ENCODE results near the gene TMC8. TPM values are rescaled to one million over a fixed set of nuclear protein-coding genes. Genes with fewer than 3 reads are reported as not detected.

TMC8 gene
- polyA plus RNA-seq, 1 of the 3 experiments (the other 2 are of a cell fraction): 0.18 TPM

- no peak for TF ChIP-seq TAF1 (IDR thresholded peaks at IDR 0.05; ENCODE audit: borderline replicate concordance, low read depth, low read length)
- TF ChIP-seq CHD2 (IDR thresholded peaks at IDR 0.05; ENCODE audit: low read length, partially characterized antibody): no peak
- TF ChIP-seq MAX (IDR thresholded peaks at IDR 0.05; ENCODE audit: low read depth): no peak
- TF ChIP-seq MXI1 (IDR thresholded peaks at IDR 0.05; ENCODE audit: low read depth, low read length): no peak
- TF ChIP-seq JUND (IDR thresholded peaks at IDR 0.05): no peak
- no peak for TF ChIP-seq POLR2AphosphoS5 (IDR thresholded peaks at IDR 0.05; ENCODE audit: low read depth, low read length)
- no peak for TF ChIP-seq CTCF (IDR thresholded peaks at IDR 0.05)
- no peak for TF ChIP-seq TEAD4 (IDR thresholded peaks at IDR 0.05; ENCODE audit: borderline replicate concordance, insufficient read depth)
- no peak for TF ChIP-seq NFIC (IDR thresholded peaks at IDR 0.05; ENCODE audit: borderline replicate concordance)
- no peak for TF ChIP-seq GABPA (IDR thresholded peaks at IDR 0.05; ENCODE audit: low read depth)
- no peak for TF ChIP-seq YY1 (IDR thresholded peaks at IDR 0.05; ENCODE audit: low read depth)
- no peak for TF ChIP-seq FOXM1 (IDR thresholded peaks at IDR 0.05; ENCODE audit: low read depth)
- no peak for TF ChIP-seq SMC3 (IDR thresholded peaks at IDR 0.05; ENCODE audit: low read depth, low read length)
- no peak for TF ChIP-seq RCOR1 (IDR thresholded peaks at IDR 0.05; ENCODE audit: low read length)
- TF ChIP-seq MEF2A (IDR thresholded peaks at IDR 0.05; ENCODE audit: borderline replicate concordance, low read depth): no peak
- no peak for TF ChIP-seq SIN3A (IDR thresholded peaks at IDR 0.05; ENCODE audit: borderline replicate concordance, low read depth, low read length)
- TF ChIP-seq RXRA (IDR thresholded peaks at IDR 0.05; ENCODE audit: borderline replicate concordance, low read depth): no peak
- no peak for TF ChIP-seq ELF1 (IDR thresholded peaks at IDR 0.05)
- no peak for TF ChIP-seq NRF1 (IDR thresholded peaks at IDR 0.05; ENCODE audit: low read depth, low read length)
- no peak for TF ChIP-seq FOSL2 (IDR thresholded peaks at IDR 0.05; ENCODE audit: borderline replicate concordance, low read depth)
- peaks cover 12% of the 10 kb centered on the region for H3F3A ChIP-seq (replicated peaks; ENCODE audit: insufficient read depth)
- ChIA-PET POLR2A (no interaction called here), CTCF (interaction anchor here (0.7 to 1.8 kb wide), 6 partner anchors 9 to 85 kb away, joined by 3 to 7 read pairs (median 4); no protein-coding TSS in a partner anchor)
- no peaks in the 10 kb centered on the region for H3K9me3 ChIP-seq
- peaks cover 33 to 68% of the 10 kb centered on the region in 2 experiments for H3K36me3 ChIP-seq (replicated peaks in 1 of 2; ENCODE audit: control insufficient read depth in 1 of 2, insufficient read depth in 2 of 2, low read length in 1 of 2)
- no peak overlapping the region for H2AFZ ChIP-seq (ENCODE audit: low read depth)
- H3K27me3 ChIP-seq (ENCODE audit: insufficient read depth): no peaks in the 10 kb centered on the region
- H3K27ac ChIP-seq (ENCODE audit: low read depth in 2 of 2, low read length in 1 of 2): no peak overlapping the region
- H3K4me3 ChIP-seq (ENCODE audit: low read depth in 2 of 2, low read length in 1 of 2): no peak overlapping the region
- WGBS (ENCODE audit: low lambda C conversion rate): 98% methylated on average over 15 of the region's 28 CpGs
- no peaks in the 10 kb centered on the region for H4K20me1 ChIP-seq (ENCODE audit: insufficient read depth)
- H3K9me2 ChIP-seq: no peaks in the 10 kb centered on the region
- no peaks in the 10 kb centered on the region for H3K79me2 ChIP-seq (ENCODE audit: insufficient read depth)
- no peaks in the 10 kb centered on the region for H3K4me1 ChIP-seq (ENCODE audit: control insufficient read depth in 1 of 2, insufficient read depth in 2 of 2, low read depth in 1 of 2, low read length in 1 of 2)
- no peak for DNase-seq
- no peak overlapping the region for H3K4me2 ChIP-seq
- H3K9ac ChIP-seq: no peak overlapping the region
Observed at GRCh38 chr17:78104540-78104941, 26.0 kb upstream of the TMC8 start.

- ChIA-PET CTCF (interaction anchor here (0.7 to 1.8 kb wide), 11 partner anchors 8 to 562 kb away, joined by 3 to 7 read pairs (median 4); no protein-coding TSS in a partner anchor), POLR2A (no interaction called here)
- Histone ChIP-seq H3K36me3 (replicated peaks in 1 of 2; ENCODE audit: control insufficient read depth in 1 of 2, insufficient read depth in 2 of 2, low read length in 1 of 2) (peaks cover 29 to 63% of the 10 kb centered on the region in 2 experiments), H4K20me1 (ENCODE audit: insufficient read depth) (no peaks in the 10 kb centered on the region), H3F3A (replicated peaks; ENCODE audit: insufficient read depth) (peaks cover 12% of the 10 kb centered on the region), H3K9me3 (no peaks in the 10 kb centered on the region), H3K4me2 (no peak overlapping the region), H3K9ac (no peak overlapping the region), H3K4me3 (ENCODE audit: low read depth in 2 of 2, low read length in 1 of 2) (no peak overlapping the region), H3K4me1 (ENCODE audit: control insufficient read depth in 1 of 2, insufficient read depth in 2 of 2, low read depth in 1 of 2, low read length in 1 of 2) (no peaks in the 10 kb centered on the region), H3K27ac (ENCODE audit: low read depth in 2 of 2, low read length in 1 of 2) (no peak overlapping the region), H3K79me2 (ENCODE audit: insufficient read depth) (no peaks in the 10 kb centered on the region), H3K27me3 (ENCODE audit: insufficient read depth) (no peaks in the 10 kb centered on the region), H3K9me2 (no peaks in the 10 kb centered on the region), H2AFZ (ENCODE audit: low read depth) (no peak overlapping the region)
- DNase-seq: no peak
- 91% methylated on average over 16 of the region's 16 CpGs for WGBS (ENCODE audit: low lambda C conversion rate)
- TF ChIP-seq CTCF (IDR thresholded peaks at IDR 0.05): no peak
- no peak for TF ChIP-seq RXRA (IDR thresholded peaks at IDR 0.05; ENCODE audit: borderline replicate concordance, low read depth)
- no peak for TF ChIP-seq MXI1 (IDR thresholded peaks at IDR 0.05; ENCODE audit: low read depth, low read length)
- TF ChIP-seq MEF2A (IDR thresholded peaks at IDR 0.05; ENCODE audit: borderline replicate concordance, low read depth): no peak
- no peak for TF ChIP-seq MAX (IDR thresholded peaks at IDR 0.05; ENCODE audit: low read depth)
- TF ChIP-seq USF2 (IDR thresholded peaks at IDR 0.05; ENCODE audit: borderline replicate concordance, low read depth, low read length): no peak
- TF ChIP-seq JUND (IDR thresholded peaks at IDR 0.05): no peak
- TF ChIP-seq PBX3 (IDR thresholded peaks at IDR 0.05): no peak
- TF ChIP-seq CHD2 (IDR thresholded peaks at IDR 0.05; ENCODE audit: low read length, partially characterized antibody): no peak
- TF ChIP-seq FOXJ3 (CRISPR knock-in tag; IDR thresholded peaks at IDR 0.05): no peak
Observed at GRCh38 chr17:78105101-78105500, 25.5 kb upstream of the TMC8 start.

Measured in SK-N-SH (cell line).